ENCODE results near the gene MINDY2.

The MINDY2 gene

DNA sequence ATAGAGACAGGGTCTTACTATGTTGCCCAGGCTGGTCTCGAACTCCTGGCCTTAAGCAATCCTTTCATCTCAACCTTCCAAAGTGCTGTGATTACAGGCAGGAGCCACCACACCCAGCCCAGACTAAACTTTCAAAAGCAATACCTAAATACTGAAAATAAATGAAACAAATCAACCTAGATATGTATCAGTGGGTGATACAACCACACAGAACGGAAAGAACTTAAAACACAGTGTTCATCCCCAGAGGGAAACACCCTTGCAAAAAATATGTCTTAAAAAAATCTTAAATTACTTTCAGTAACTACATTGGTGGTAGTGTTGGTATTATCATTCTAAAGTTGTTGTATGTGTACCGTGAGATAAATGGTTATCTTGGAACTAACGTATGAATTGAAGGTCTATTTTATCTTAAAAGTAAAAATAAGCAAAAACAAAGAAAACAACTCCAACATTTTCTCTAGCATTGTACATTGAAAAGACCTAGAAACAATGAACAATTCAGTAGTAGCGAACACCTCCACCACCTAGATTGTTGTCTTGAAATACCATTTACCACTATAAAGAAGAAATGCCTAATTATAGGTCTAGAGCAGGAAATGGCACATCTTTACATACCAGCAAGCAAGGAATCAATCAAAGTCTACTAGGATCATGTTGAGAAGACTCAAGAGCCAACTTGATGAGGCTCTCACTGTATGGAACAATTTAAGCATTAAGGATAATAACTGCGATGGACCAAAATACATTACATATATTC lies 137.6 kb downstream of the MINDY2 start:
- DNase-seq = no peak
- H3K9me3 ChIP-seq (replicated peaks; ENCODE audit: insufficient read depth, low read length) = no peaks in the 10 kb centered on the region
- no peak for TF ChIP-seq EZH2 (optimal IDR thresholded peaks at IDR 0.05; ENCODE audit: low read depth, low read length)
- TF ChIP-seq, protein P1, sequence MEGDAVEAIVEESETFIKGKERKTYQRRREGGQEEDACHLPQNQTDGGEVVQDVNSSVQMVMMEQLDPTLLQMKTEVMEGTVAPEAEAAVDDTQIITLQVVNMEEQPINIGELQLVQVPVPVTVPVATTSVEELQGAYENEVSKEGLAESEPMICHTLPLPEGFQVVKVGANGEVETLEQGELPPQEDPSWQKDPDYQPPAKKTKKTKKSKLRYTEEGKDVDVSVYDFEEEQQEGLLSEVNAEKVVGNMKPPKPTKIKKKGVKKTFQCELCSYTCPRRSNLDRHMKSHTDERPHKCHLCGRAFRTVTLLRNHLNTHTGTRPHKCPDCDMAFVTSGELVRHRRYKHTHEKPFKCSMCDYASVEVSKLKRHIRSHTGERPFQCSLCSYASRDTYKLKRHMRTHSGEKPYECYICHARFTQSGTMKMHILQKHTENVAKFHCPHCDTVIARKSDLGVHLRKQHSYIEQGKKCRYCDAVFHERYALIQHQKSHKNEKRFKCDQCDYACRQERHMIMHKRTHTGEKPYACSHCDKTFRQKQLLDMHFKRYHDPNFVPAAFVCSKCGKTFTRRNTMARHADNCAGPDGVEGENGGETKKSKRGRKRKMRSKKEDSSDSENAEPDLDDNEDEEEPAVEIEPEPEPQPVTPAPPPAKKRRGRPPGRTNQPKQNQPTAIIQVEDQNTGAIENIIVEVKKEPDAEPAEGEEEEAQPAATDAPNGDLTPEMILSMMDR (IDR thresholded peaks at IDR 0.05; ENCODE audit: low read length) = no peak
- no peak for TF ChIP-seq EZH2phosphoT487 (IDR thresholded peaks at IDR 0.05; ENCODE audit: low read length)
- H2AFZ ChIP-seq (ENCODE audit: low read length) = no peak overlapping the region
- H3K4me1 ChIP-seq (ENCODE audit: low read length) = no peaks in the 10 kb centered on the region
- no peak overlapping the region for H3K4me2 ChIP-seq (ENCODE audit: low read depth, low read length)
- no peak overlapping the region for H3K27ac ChIP-seq (ENCODE audit: low read length)
- H3K9ac ChIP-seq (ENCODE audit: low read length) = no peak overlapping the region
- peaks cover 3% of the 10 kb centered on the region; the same call in 1 of the 2 replicates for H4K20me1 ChIP-seq (ENCODE audit: insufficient read depth, low read length)
- H3K27me3 ChIP-seq (replicated peaks; ENCODE audit: insufficient read depth, low read length) = no peaks in the 10 kb centered on the region
- H3K36me3 ChIP-seq (replicated peaks; ENCODE audit: insufficient read depth, low read length) = peaks cover 13% of the 10 kb centered on the region; the same call in 1 of the 2 replicates
- H3F3A ChIP-seq (ENCODE audit: insufficient read depth, low read length) = peaks cover 7% of the 10 kb centered on the region; the same call in 1 of the 2 replicates
- H3K4me3 ChIP-seq (ENCODE audit: low read length) = no peak overlapping the region
- no peaks in the 10 kb centered on the region for H3K9me2 ChIP-seq (replicated peaks; ENCODE audit: insufficient read depth, low read length)
- H3K79me2 ChIP-seq (ENCODE audit: low read length) = peaks cover 75% of the 10 kb centered on the region

- Histone ChIP-seq H3K9me2 (replicated peaks; ENCODE audit: insufficient read depth, low read length) (no peaks in the 10 kb centered on the region), H4K20me1 (ENCODE audit: insufficient read depth, low read length) (peaks cover 3% of the 10 kb centered on the region; the same call in 1 of the 2 replicates), H2AFZ (ENCODE audit: low read length) (no peak overlapping the region), H3K9me3 (replicated peaks; ENCODE audit: insufficient read depth, low read length) (no peaks in the 10 kb centered on the region), H3K27ac (ENCODE audit: low read length) (no peak overlapping the region), H3K36me3 (replicated peaks; ENCODE audit: insufficient read depth, low read length) (peaks cover 18% of the 10 kb centered on the region; the same call in 1 of the 2 replicates), H3K79me2 (ENCODE audit: low read length) (peaks cover 73% of the 10 kb centered on the region), H3K4me2 (ENCODE audit: low read depth, low read length) (no peak overlapping the region), H3K4me1 (ENCODE audit: low read length) (no peaks in the 10 kb centered on the region), H3K27me3 (replicated peaks; ENCODE audit: insufficient read depth, low read length) (no peaks in the 10 kb centered on the region), H3K9ac (ENCODE audit: low read length) (no peak overlapping the region), H3K4me3 (ENCODE audit: low read length) (no peak overlapping the region), H3F3A (ENCODE audit: insufficient read depth, low read length) (peaks cover 7% of the 10 kb centered on the region; the same call in 1 of the 2 replicates)
- no peak for DNase-seq
- TF ChIP-seq EZH2 (optimal IDR thresholded peaks at IDR 0.05; ENCODE audit: low read depth, low read length) (no peak), EZH2phosphoT487 (IDR thresholded peaks at IDR 0.05; ENCODE audit: low read length) (no peak)
- TF ChIP-seq, protein P1 (IDR thresholded peaks at IDR 0.05; ENCODE audit: low read length) = no peak
These were observed 138.5 kb downstream of the MINDY2 start for GRCh38 chr15:58909616-58910015.

DNA sequence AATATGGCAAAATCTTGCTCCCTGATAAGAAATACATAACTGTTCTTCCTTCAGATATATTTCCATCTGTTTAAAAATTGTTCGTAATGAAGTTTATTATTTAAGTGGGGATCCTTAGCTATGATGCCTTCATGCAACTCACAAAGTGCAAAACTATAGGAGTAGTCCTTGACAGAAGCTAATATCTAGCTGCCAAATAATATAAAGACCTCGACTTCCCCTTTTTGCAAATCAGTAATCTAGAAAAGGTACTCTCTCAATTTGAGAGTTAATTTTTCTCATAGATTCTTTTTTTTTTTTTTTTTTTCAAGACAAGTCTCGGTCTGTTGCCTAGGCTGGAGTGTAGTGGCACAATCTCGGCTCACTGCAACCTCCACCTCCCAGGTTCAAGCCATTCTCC lies 139.4 kb downstream of the MINDY2 start:
- no peak overlapping the region for H3K4me2 ChIP-seq (ENCODE audit: low read depth, low read length)
- no peaks in the 10 kb centered on the region for H3K27me3 ChIP-seq (replicated peaks; ENCODE audit: insufficient read depth, low read length)
- no peak for DNase-seq
- H3K9me3 ChIP-seq (replicated peaks; ENCODE audit: insufficient read depth, low read length) = no peaks in the 10 kb centered on the region
- H3F3A ChIP-seq (ENCODE audit: insufficient read depth, low read length) = peaks cover 7% of the 10 kb centered on the region; the same call in 1 of the 2 replicates
- H3K36me3 ChIP-seq (replicated peaks; ENCODE audit: insufficient read depth, low read length) = peaks cover 18% of the 10 kb centered on the region; the same call in 1 of the 2 replicates
- H3K4me1 ChIP-seq (ENCODE audit: low read length) = no peaks in the 10 kb centered on the region
- peaks cover 3% of the 10 kb centered on the region; the same call in 1 of the 2 replicates for H4K20me1 ChIP-seq (ENCODE audit: insufficient read depth, low read length)
- H2AFZ ChIP-seq (ENCODE audit: low read length) = no peak overlapping the region
- TF ChIP-seq EZH2 (optimal IDR thresholded peaks at IDR 0.05; ENCODE audit: low read depth, low read length) = no peak
- TF ChIP-seq, protein P1 (IDR thresholded peaks at IDR 0.05; ENCODE audit: low read length) = no peak
- TF ChIP-seq EZH2phosphoT487 (IDR thresholded peaks at IDR 0.05; ENCODE audit: low read length) = no peak
- no peak overlapping the region for H3K27ac ChIP-seq (ENCODE audit: low read length)
- no peaks in the 10 kb centered on the region for H3K9me2 ChIP-seq (replicated peaks; ENCODE audit: insufficient read depth, low read length)
- H3K9ac ChIP-seq (ENCODE audit: low read length) = no peak overlapping the region
- H3K79me2 ChIP-seq (ENCODE audit: low read length) = peaks cover 70% of the 10 kb centered on the region
- H3K4me3 ChIP-seq (ENCODE audit: low read length) = no peak overlapping the region
